Thyroid gland (tissue), 4 donors: ENCODE results near the gene CIITA. TPM values are rescaled to one million over a fixed set of nuclear protein-coding genes. Genes with fewer than 3 reads are reported as not detected.

Experiments
- DNase-seq, 2 donors: peaks; one replicate each; pipeline ENCODE4 v3.0.0-alpha.2; 2019
- H3K27ac ChIP-seq, 3 donors: fragments of 200-600 bp; sonication (generic); 1 replicate in 2 of 3; 2 replicates in 1 of 3; pipeline ENCODE4 v1.5.1; 2016 to 2019; ENCODE audit warnings: mild to moderate bottlenecking in 1 of 3, moderate library complexity in 1 of 3
- H3K27me3 ChIP-seq: fragments of 200-600 bp; sonication (generic); one replicate; pipeline ENCODE4 v1.5.1; 2019
- H3K36me3 ChIP-seq, 2 donors: fragments of 200-600 bp; sonication (generic); one replicate each; pipeline ENCODE4 v1.5.1; 2016 to 2019
- H3K4me1 ChIP-seq, 2 donors: fragments of 200-600 bp; sonication (generic); one replicate each; pipeline ENCODE4 v1.5.1; 2017 to 2019
- H3K4me3 ChIP-seq, 3 donors: fragments of 200-600 bp; sonication (generic); replicated peaks in 1 of 3; 1 replicate in 2 of 3; 2 replicates in 1 of 3; pipeline ENCODE4 v1.5.1; 2016; ENCODE audit warnings: mild to moderate bottlenecking in 1 of 3
- H3K9me3 ChIP-seq: fragments of 200-600 bp; sonication (generic); one replicate; pipeline ENCODE4 v1.5.1; 2017
- POLR2A ChIP-seq, 2 donors: fragments of 450-650 bp; IDR thresholded peaks; one replicate each; pipeline ENCODE4 v1.6.1; 2017; ENCODE audit warnings: antibody characterized with exemption in 2 of 2, mild to moderate bottlenecking in 2 of 2, moderate library complexity in 1 of 2
- WGBS, 2 donors: methylation state at CpG; one replicate each; pipeline ENCODE4 v1.1.5; 2017; 5-methylcytosine and 5-hydroxymethylcytosine counted together
- intact Hi-C: fragments of 100-400 bp; cut with DNase I; formaldehyde crosslinking; loops from one replicate; pipeline ENCODE4 v1.15.1; 2023
- total RNA-seq, 4 donors: library from RNA; depleted of rRNA; stranded (reverse); fragments of >200 nt; gene quantifications; one replicate each; pipeline ENCODE4 v1.2.3, GENCODE V29; 2016
- TF ChIP-seq, protein P1 (sequence below), 6 experiments: fragments of 200-600 bp in 3 of 6; fragments of 450-650 bp in 3 of 6; sonication (generic) in 3 of 6; IDR thresholded peaks; one replicate each; pipeline ENCODE4 v1.5.1; 2016 to 2019; ENCODE audit warnings: antibody characterized with exemption in 6 of 6, mild to moderate bottlenecking in 2 of 6, inconsistent platforms in 1 of 6, moderate library complexity in 1 of 6

Gene CIITA
- total RNA-seq, 4 donors from 2014 or later, result 1.8 to 14.3 (median 10.0) TPM

DNA sequence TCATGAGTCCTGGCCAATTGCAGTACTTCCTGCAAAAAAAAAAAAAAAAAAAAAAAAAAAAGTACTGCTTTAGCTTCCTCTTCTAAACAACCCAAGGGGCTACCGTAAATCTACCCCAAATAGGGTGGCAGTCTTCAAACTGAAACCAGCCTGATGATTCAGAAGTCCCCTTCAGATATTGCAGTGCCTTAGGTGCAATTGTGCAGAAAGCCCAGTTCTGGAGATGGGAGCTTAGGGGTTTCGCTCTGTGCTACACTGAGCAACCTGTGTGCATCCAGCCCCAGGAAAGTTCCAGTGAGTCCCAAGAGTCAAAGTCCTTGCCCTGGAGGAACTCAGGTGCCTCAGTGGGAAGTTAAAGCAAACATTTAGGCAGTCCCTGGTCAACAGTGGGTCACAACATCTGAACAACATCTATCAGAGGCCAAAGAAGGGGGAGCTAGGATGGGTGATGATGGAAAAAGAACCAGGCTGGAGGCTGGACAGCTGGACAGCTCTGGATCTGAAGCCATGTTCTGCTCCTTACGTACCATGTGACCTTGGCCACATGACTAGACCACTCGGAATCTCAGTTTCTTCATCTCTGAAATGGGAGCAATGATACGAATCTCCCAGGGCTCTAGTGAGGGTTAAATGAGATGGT lies 6.7 kb upstream of the CIITA start:
- no peak overlapping the region for H3K4me3 ChIP-seq
- no peaks in the 10 kb centered on the region for H3K36me3 ChIP-seq
- H3K27ac ChIP-seq, result no peak overlapping the region
- no peaks in the 10 kb centered on the region for H3K27me3 ChIP-seq
- no peak for DNase-seq
- no peaks in the 10 kb centered on the region for H3K9me3 ChIP-seq
- peaks cover 0 to 30% of the 10 kb centered on the region in 2 donors for H3K4me1 ChIP-seq
- 87 to 89% methylated on average over 5 of the region's 5 CpGs for WGBS, 2 donors
- intact Hi-C loops, result no loop called here
- TF ChIP-seq, protein P1, sequence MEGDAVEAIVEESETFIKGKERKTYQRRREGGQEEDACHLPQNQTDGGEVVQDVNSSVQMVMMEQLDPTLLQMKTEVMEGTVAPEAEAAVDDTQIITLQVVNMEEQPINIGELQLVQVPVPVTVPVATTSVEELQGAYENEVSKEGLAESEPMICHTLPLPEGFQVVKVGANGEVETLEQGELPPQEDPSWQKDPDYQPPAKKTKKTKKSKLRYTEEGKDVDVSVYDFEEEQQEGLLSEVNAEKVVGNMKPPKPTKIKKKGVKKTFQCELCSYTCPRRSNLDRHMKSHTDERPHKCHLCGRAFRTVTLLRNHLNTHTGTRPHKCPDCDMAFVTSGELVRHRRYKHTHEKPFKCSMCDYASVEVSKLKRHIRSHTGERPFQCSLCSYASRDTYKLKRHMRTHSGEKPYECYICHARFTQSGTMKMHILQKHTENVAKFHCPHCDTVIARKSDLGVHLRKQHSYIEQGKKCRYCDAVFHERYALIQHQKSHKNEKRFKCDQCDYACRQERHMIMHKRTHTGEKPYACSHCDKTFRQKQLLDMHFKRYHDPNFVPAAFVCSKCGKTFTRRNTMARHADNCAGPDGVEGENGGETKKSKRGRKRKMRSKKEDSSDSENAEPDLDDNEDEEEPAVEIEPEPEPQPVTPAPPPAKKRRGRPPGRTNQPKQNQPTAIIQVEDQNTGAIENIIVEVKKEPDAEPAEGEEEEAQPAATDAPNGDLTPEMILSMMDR (IDR thresholded peaks at IDR 0.05), result no peak
- no peak for TF ChIP-seq POLR2A (IDR thresholded peaks at IDR 0.05)

DNA sequence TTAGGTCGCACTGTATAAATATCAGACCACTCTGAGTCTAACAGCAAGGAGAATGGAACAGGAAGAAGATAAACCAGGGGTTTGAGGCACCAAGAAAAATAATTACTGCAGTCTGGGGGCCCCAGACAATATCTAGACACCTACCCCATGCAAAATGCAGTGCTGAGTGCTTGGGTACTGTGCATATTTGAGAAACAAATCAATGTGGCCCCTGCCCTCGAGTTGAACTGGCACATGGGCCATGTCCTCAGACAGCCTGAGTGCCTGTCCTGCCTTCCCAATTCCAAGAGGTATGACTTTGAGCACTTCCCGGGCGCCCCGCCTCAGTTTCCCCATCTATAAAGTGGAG lies 6.2 kb upstream of the CIITA start:
- H3K27me3 ChIP-seq, result no peaks in the 10 kb centered on the region

DNA sequence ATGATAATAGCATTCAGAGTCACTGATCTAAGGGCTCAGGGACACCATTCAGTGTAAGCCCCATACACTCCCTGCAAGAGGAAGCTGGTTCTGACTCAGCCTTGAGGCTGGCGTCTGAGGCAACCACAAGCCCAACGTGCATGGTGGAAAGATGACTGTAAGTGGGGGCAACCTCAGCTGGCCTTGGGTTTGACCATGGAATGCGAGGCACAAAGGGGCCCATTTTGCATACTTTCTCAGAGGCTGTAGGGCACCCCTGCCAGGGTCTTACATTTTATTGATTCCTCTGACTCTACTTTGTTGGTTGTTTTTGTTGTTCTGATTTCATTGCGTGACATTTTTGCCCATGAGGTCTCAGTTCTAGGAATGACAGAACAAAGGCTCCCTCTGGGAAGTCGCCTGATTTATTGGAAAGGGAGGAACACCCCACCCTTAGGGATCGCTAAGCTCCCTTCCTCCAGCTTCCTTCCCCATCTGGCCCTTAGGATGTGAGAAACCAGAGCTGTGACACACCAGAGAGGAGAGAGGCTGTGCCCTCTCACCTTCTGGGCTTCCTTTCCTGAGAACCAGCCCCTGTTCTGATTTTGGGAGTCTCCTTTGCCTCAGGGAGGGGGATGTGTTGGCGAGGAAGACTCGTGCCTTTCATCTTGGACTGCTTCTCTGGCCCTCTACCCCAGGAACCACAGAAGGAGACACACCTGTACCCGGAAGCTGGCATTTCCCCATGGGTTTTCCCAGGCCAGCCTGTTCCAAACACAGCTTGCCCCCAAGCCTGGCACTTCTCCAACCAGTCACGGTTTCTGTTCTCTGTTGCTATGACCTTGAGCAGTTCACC lies 5.6 kb upstream of the CIITA start:
- DNase-seq, result peak; percentile 67 to 84
- no peak for TF ChIP-seq POLR2A (IDR thresholded peaks at IDR 0.05)
- TF ChIP-seq, protein P1 (IDR thresholded peaks at IDR 0.05), result no peak
- Histone ChIP-seq H3K27ac (peak overlapping the region in 2 of 3 donors; percentile 32 to 56), H3K36me3 (no peaks in the 10 kb centered on the region), H3K27me3 (no peaks in the 10 kb centered on the region), H3K4me3 (no peak overlapping the region), H3K9me3 (no peaks in the 10 kb centered on the region), H3K4me1 (peaks cover 0 to 27% of the 10 kb centered on the region in 2 donors)
- intact Hi-C loops, result no loop called here
- WGBS, 2 donors, result 37 to 64% methylated on average over 10 of the region's 10 CpGs

More for the DNA sequence above, 6.2 kb upstream of the CIITA start:
- H3K4me1 ChIP-seq, result peaks cover 0 to 30% of the 10 kb centered on the region in 2 donors
- H3K36me3 ChIP-seq, result no peaks in the 10 kb centered on the region
- H3K27ac ChIP-seq, result no peak overlapping the region
- intact Hi-C loops, result no loop called here
- WGBS, 2 donors, result 82 to 84% methylated on average over 5 of the region's 5 CpGs
- H3K4me3 ChIP-seq, result no peak overlapping the region
- DNase-seq, result no peak
- TF ChIP-seq, protein P1 (IDR thresholded peaks at IDR 0.05), result no peak
- TF ChIP-seq POLR2A (IDR thresholded peaks at IDR 0.05), result no peak
- no peaks in the 10 kb centered on the region for H3K9me3 ChIP-seq

DNA sequence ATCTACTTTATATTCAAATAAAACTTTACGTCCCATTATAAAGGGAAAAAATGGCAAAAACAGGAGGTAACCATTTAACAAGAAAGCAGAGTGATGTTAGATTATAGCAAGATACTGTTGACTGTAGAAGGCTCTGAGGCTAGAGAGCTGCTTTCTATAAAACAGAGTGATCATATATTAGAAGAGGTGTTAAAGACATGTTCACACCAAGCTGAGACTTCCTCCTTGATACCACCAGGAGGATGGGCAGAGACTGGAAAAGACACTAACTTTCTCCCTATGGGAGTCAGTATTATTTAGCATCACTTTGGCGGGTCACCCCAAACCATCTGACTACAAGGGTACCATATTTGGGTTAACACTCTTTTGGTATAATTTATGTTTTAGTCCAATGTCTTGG lies 687 bp upstream of the CIITA start:
- peaks cover 8 to 23% of the 10 kb centered on the region in 2 donors for H3K4me1 ChIP-seq
- no peaks in the 10 kb centered on the region for H3K9me3 ChIP-seq
- H3K36me3 ChIP-seq, result no peaks in the 10 kb centered on the region
- TF ChIP-seq POLR2A (IDR thresholded peaks at IDR 0.05), result no peak
- TF ChIP-seq, protein P1 (IDR thresholded peaks at IDR 0.05), result no peak
- 90 to 93% methylated on average over 2 of the region's 2 CpGs for WGBS, 2 donors
- DNase-seq, result no peak
- no peak overlapping the region for H3K4me3 ChIP-seq
- no peak overlapping the region for H3K27ac ChIP-seq
- intact Hi-C loops, result no loop called here
- H3K27me3 ChIP-seq, result no peaks in the 10 kb centered on the region

DNA sequence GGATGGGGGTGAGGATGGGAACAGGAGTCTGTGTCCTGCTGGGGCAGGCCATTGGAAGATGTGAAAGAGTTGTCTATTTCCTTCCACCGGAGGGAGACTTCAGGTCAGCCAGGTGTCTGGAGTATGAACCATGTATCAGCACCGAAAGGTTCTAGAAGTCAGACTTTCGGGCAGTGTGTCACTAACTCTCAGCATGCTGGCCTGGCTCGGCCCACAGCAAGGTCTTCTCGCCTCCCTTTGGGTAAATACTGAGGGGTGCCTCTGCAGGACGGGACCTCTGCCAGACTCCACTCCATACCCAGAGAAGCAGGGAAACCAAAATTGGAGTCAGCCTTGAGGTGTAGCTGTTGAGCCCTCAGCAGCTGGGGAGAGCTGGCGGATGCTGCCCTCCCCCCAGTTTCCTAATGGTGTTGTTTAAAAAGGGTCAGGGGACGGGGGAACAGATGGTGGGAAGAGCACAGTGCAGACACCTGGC lies 507 bp downstream of the CIITA start:
- H3K27ac ChIP-seq, result no peak overlapping the region
- intact Hi-C loops, result no loop called here
- peaks cover 8 to 19% of the 10 kb centered on the region in 2 donors for H3K4me1 ChIP-seq
- no peaks in the 10 kb centered on the region for H3K36me3 ChIP-seq
- TF ChIP-seq POLR2A (IDR thresholded peaks at IDR 0.05), result no peak
- TF ChIP-seq, protein P1 (IDR thresholded peaks at IDR 0.05), result no peak
- H3K9me3 ChIP-seq, result no peaks in the 10 kb centered on the region
- H3K27me3 ChIP-seq, result no peaks in the 10 kb centered on the region
- WGBS, 2 donors, result 82 to 88% methylated on average over 8 of the region's 8 CpGs
- no peak overlapping the region for H3K4me3 ChIP-seq
- no peak for DNase-seq
